Pancreas (tissue), 10 donors: ENCODE measurements around the gene CTNNA3. TPM values are rescaled to one million over a fixed set of nuclear protein-coding genes. Genes with fewer than 3 reads are reported as not detected.

Experiments used
- ATAC-seq, 4 donors: fragments of 200-7000 bp; cut with Tn5 transposase; one replicate each; pipeline versions ENCODE4 v1.8.0 to v1.9.1; 2020; ENCODE audit warnings: mild to moderate bottlenecking in 4 of 4, moderate library complexity in 4 of 4
- DNase-seq, 6 donors: peaks; one replicate each; pipeline ENCODE4 v3.0.0-alpha.2; 2020
- FAIRE-seq: peaks from 2 replicates; lab custom pipeline; 2012; peaks lifted over from hg19 to GRCh38; lab: Jason Lieb, UNC
- H3K27ac ChIP-seq, 4 donors: fragments of 200-600 bp; sonication (generic); 1 replicate in 3 of 4; 2 replicates in 1 of 4; pipeline versions ENCODE4 v1.5.0 to v1.8.0; 2020
- H3K27me3 ChIP-seq, 4 donors: fragments of 200-600 bp; one replicate each; pipeline ENCODE4 v1.8.0; 2021
- H3K36me3 ChIP-seq, 3 donors: fragments of 200-600 bp; sonication (generic) in 1 of 3; one replicate each; pipeline versions ENCODE4 v1.5.0 to v1.8.0; 2020 to 2021
- H3K4me1 ChIP-seq, 3 donors: fragments of 200-600 bp; one replicate each; pipeline ENCODE4 v1.8.0; 2021
- H3K4me3 ChIP-seq, 4 donors: fragments of 200-600 bp; sonication (generic) in 2 of 4; one replicate each; pipeline versions ENCODE4 v1.5.0 to v1.8.0; 2020 to 2021
- H3K9me3 ChIP-seq, 4 donors: fragments of 200-600 bp; one replicate each; pipeline ENCODE4 v1.8.0; 2021
- WGBS, 2 donors: extraction: QIAGEN DNeasy Blood & Tissue Kit; methylation state at CpG; one replicate each; pipeline ENCODE4 v1.1.7; 2013; 5-methylcytosine and 5-hydroxymethylcytosine counted together
- intact Hi-C, 3 donors: fragments of 100-400 bp; cut with DNase I; formaldehyde crosslinking; loops; one replicate each; pipeline versions ENCODE4 v1.11.1 to v1.14.2; 2022
- polyA plus RNA-seq, 2 donors: library from polyadenylated mRNA; stranded (reverse); fragments of 200-250 nt; gene quantifications; one replicate each; pipeline ENCODE4 v1.2.3, GENCODE V29; 2013
- total RNA-seq, 6 donors: library from RNA; stranded (reverse); fragmentation: NEBNext Ultra II Directional in 4 of 6; extraction: Animal tissue kit (Norgen Biotek cat#: 25700) in 4 of 6; gene quantifications; one replicate each; pipeline versions ENCODE4 v1.2.1 to v1.2.4, GENCODE V29; 2021 to 2023
- TF ChIP-seq, protein P1 (sequence below), 4 donors: fragments of 200-600 bp; sonication (generic) in 3 of 4; IDR thresholded peaks; one replicate each; pipeline versions ENCODE4 v1.5.0 to v1.8.0; 2021; ENCODE audit warnings: antibody characterized with exemption in 4 of 4
- donor health status: healthy with polysubstance abuse.
- donor health status: DM: no; HTN: no; CAD: no; lungs with moderate emphysema.
- donor health status: DM: no; HTN: no; CAD: no.
- donor health status: control.
- donor health status: control.
- donor health status: Bipolar disorder and iron deficiency.
- donor health status: DM: yes; HTN: yes; CAD: no.
- donor health status: DM: no; HTN: no; CAD: no.
- donor health status: DM: no; HTN: no; CAD: no.
- donor health status: DM: yes; HTN: yes; CAD: no.

The CTNNA3 gene
- total and polyA plus RNA-seq, 8 donors, result 0.02 to 0.83 (median 0.21) TPM

DNA sequence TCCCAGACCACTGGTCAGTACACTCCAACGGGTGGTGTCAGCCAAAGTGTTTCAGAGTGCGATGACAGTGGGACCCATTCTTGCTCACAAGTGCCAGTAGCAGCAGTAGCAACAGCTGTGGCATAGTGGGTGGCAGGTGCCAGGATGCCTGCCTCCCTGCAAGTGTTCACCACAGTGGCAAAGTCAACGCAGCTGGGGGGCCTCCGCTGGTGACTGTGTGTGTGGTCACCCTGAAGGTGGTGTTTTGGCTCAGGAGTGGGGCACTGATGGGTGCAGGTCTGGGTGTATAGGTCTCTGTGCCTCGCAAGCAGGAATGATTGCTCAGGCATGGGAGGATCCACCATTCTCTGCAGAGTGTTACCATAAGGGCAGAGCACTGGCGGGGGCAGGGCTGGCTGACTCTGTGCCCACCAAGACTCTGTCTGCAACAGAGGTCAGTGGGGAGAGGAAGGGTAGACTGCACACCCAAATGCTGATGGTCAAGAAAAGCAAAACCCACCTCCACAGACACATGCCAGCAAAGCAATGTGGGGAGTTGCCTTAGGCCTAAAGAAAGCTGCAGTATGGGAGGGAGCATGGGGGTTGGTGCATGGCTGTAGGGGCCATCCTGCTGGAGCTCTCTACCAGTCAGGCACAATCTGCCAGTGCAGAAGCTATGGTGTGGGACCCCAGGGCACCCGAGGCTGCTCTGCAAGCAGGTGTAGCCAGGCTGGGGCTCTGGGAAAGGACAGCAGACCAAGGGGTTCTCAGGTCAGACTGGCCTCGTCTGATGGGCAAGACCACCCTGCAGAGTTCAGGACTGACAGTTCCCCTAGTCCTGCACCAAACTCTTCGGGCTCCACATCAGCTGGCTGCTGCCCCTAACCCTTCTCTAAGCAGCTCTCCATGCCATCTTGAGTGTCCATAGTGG lies 368.1 kb downstream of the CTNNA3 start:
- Histone ChIP-seq H3K27me3 (no peaks in the 10 kb centered on the region), H3K4me3 (no peak overlapping the region), H3K4me1 (no peaks in the 10 kb centered on the region), H3K36me3 (no peaks in the 10 kb centered on the region), H3K9me3 (no peaks in the 10 kb centered on the region), H3K27ac (no peak overlapping the region)
- ATAC-seq (no peak), FAIRE-seq (no peak), DNase-seq (peak in 1 of 6 donors; percentile 55)
- 70 to 74% methylated on average over 9 of the region's 9 CpGs for WGBS, 2 donors
- TF ChIP-seq, protein P1, sequence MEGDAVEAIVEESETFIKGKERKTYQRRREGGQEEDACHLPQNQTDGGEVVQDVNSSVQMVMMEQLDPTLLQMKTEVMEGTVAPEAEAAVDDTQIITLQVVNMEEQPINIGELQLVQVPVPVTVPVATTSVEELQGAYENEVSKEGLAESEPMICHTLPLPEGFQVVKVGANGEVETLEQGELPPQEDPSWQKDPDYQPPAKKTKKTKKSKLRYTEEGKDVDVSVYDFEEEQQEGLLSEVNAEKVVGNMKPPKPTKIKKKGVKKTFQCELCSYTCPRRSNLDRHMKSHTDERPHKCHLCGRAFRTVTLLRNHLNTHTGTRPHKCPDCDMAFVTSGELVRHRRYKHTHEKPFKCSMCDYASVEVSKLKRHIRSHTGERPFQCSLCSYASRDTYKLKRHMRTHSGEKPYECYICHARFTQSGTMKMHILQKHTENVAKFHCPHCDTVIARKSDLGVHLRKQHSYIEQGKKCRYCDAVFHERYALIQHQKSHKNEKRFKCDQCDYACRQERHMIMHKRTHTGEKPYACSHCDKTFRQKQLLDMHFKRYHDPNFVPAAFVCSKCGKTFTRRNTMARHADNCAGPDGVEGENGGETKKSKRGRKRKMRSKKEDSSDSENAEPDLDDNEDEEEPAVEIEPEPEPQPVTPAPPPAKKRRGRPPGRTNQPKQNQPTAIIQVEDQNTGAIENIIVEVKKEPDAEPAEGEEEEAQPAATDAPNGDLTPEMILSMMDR (IDR thresholded peaks at IDR 0.05), result no peak
- intact Hi-C loops, result no loop called here

DNA sequence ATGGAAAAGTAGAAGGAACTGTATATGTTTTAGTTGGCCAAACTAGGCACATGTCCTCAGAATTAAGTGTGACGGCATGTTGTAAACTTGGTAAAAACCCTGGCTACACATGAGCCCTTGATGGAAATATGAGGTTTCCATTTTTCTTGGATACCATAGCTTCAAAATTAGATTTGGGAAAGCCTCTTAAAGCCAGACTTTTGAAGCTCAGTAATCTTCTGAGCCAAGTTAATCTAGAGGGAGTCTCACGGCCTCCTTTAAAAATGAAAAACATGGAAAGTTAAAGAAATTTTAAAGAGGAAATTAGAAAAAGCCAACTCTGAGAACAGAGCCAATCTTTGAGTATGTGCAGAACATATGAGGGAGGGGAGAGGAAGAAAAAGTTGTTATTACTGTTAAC lies 376.0 kb downstream of the CTNNA3 start:
- FAIRE-seq, result no peak
- intact Hi-C loops, result no loop called here
- WGBS, 2 donors, result 67 to 71% methylated on average over 2 of the region's 2 CpGs

DNA sequence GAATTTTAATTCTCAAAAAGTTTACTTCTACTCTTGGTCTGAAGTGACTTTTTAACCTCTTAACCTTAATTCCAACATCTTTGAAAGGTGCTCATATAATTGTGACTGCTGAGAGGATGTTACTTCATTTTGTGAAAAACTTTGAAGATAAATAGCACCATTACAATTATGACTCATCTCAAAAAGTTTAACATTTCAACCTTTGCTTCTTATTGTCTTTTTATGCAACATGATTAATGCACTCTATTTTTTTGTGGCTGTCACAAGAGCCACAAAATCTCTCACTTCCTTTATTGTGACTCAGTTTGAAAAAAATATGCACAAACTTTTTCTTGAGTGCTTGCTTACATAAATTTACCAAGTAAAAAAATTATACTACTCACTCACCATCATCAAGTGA lies 387.1 kb downstream of the CTNNA3 start:
- FAIRE-seq, result no peak
- TF ChIP-seq, protein P1 (IDR thresholded peaks at IDR 0.05), result no peak
- Histone ChIP-seq H3K27ac (no peak overlapping the region), H3K27me3 (no peaks in the 10 kb centered on the region), H3K4me1 (no peaks in the 10 kb centered on the region), H3K4me3 (no peak overlapping the region), H3K36me3 (no peaks in the 10 kb centered on the region), H3K9me3 (no peaks in the 10 kb centered on the region)
- no peak for ATAC-seq
- intact Hi-C loops, result no loop called here
- no peak for DNase-seq

More for the DNA sequence above, 376.0 kb downstream of the CTNNA3 start:
- ATAC-seq, result no peak
- H3K4me1 ChIP-seq, result no peaks in the 10 kb centered on the region
- no peaks in the 10 kb centered on the region for H3K9me3 ChIP-seq
- DNase-seq, result no peak
- no peaks in the 10 kb centered on the region for H3K36me3 ChIP-seq
- H3K27ac ChIP-seq, result no peak overlapping the region
- no peaks in the 10 kb centered on the region for H3K27me3 ChIP-seq
- TF ChIP-seq, protein P1 (IDR thresholded peaks at IDR 0.05), result no peak
- no peak overlapping the region for H3K4me3 ChIP-seq

DNA sequence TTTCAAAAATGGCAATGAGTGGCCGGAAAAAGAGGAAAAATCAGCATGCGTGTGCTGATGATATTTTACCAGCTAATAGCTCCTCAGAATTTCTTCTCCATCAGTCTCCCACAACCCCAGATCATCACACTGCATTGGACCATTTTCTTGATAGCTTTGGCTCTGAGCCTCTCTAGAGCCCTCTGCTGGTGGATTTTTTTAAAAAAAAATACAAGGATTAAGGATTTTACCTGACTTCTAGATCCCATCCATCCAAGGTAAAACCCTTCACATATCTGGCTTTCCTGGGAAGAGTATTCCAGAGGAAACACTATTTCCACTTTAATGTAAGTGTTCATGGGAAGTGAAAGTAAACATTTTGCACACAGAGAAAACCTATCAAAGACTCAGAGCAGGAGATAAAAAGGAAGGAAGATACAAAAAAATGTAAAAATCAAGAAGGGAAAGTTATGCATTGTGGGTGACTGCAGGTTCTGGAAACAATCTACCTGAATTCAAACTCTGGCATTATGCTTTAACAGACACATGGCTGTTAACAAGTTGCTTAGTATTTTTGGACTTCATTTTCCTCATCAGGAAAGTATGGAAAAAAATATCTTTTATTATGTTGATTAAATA lies 389.3 kb downstream of the CTNNA3 start:
- intact Hi-C loops, result no loop called here
- no peaks in the 10 kb centered on the region for H3K36me3 ChIP-seq
- no peaks in the 10 kb centered on the region for H3K9me3 ChIP-seq
- no peak overlapping the region for H3K4me3 ChIP-seq
- ATAC-seq (peak in 2 of 4 donors; percentile 60 to 67), DNase-seq (no peak), FAIRE-seq (no peak)
- no peaks in the 10 kb centered on the region for H3K4me1 ChIP-seq
- H3K27ac ChIP-seq, result no peak overlapping the region
- 56 to 73% methylated on average over 2 of the region's 2 CpGs for WGBS, 2 donors
- H3K27me3 ChIP-seq, result no peaks in the 10 kb centered on the region
- TF ChIP-seq, protein P1 (IDR thresholded peaks at IDR 0.05), result peak in 2 of 4 donors; percentile 18 to 33
